ENCODE data around the gene SMIM8. TPM values are rescaled to one million over a fixed set of nuclear protein-coding genes. Genes with fewer than 3 reads are reported as not detected.

Gene SMIM8
- total RNA-seq, 1 donor from 2014 or later: 5.6 TPM

DNA sequence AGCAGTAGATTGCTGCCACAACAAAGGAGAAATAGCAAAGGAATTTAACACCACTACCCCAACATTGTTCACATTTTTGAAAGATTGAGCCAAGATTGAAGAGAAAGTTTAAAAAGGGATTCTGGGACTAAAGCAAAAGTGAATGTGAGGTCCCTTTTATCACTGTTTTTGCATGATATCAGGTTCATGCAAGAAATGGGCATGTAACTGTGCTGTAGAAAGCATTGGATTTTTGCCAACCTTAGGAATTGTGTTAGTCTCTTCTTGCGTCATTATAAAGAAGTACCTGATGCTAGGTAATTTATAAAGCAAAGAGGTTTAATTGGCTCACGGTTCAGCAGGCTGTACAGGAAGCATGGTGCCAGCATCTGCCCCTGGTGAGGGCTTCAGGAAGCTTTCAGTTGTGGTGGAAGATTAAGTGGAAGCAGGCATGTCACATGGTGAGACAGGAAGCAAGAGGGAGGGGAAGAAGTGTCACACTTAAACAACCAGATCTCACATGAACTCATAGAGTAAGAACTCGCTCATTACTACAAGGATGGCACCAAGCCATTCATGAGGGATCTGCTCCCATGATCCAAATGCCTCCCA, 11.3 kb downstream of the SMIM8 start:
- TF ChIP-seq, protein P1, sequence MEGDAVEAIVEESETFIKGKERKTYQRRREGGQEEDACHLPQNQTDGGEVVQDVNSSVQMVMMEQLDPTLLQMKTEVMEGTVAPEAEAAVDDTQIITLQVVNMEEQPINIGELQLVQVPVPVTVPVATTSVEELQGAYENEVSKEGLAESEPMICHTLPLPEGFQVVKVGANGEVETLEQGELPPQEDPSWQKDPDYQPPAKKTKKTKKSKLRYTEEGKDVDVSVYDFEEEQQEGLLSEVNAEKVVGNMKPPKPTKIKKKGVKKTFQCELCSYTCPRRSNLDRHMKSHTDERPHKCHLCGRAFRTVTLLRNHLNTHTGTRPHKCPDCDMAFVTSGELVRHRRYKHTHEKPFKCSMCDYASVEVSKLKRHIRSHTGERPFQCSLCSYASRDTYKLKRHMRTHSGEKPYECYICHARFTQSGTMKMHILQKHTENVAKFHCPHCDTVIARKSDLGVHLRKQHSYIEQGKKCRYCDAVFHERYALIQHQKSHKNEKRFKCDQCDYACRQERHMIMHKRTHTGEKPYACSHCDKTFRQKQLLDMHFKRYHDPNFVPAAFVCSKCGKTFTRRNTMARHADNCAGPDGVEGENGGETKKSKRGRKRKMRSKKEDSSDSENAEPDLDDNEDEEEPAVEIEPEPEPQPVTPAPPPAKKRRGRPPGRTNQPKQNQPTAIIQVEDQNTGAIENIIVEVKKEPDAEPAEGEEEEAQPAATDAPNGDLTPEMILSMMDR (IDR thresholded peaks at IDR 0.05): no peak
- TF ChIP-seq POLR2A (IDR thresholded peaks at IDR 0.05) (no peak), POLR2AphosphoS5 (IDR thresholded peaks at IDR 0.05; ENCODE audit: insufficient read depth in 1 of 2, low read depth in 1 of 2) (no peak)
- intact Hi-C loops (cut with DNase I): no loop called here
- H3K4me3 ChIP-seq: no peak overlapping the region

DNA sequence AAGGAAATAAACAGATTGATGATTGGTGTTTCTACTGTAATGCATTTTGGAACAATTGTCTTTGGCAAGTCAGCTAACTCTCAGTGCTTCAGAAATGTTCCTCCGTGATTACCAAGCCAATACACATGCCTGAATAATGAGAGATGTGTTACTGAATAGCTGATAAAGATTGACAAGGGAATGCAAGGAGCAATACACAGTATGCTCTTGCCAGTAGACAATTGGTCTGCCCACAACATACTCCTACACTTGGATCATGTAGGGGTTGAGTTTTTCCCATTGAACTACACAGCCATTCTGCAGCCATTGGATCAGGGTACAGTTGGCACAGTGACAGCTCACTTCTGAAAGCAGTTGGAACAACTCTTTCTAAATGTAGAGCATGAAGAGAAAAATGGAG, 12.3 kb downstream of the SMIM8 start:
- intact Hi-C loops (cut with DNase I): no loop called here
- Histone ChIP-seq H3K9me3 (no peaks in the 10 kb centered on the region), H3K4me3 (no peak overlapping the region), H3K36me3 (no peaks in the 10 kb centered on the region), H3K27ac (no peak overlapping the region), H3K27me3 (no peaks in the 10 kb centered on the region), H3K4me1 (peaks cover 9% of the 10 kb centered on the region)
- no peak for DNase-seq (ENCODE audit: extremely low spot score in 2 of 2)
- no peak for TF ChIP-seq POLR2AphosphoS5 (IDR thresholded peaks at IDR 0.05; ENCODE audit: insufficient read depth in 1 of 2, low read depth in 1 of 2)
- no peak for TF ChIP-seq POLR2A (IDR thresholded peaks at IDR 0.05)
- TF ChIP-seq, protein P1 (IDR thresholded peaks at IDR 0.05): no peak

More for the DNA sequence above, 11.3 kb downstream of the SMIM8 start:
- H3K36me3 ChIP-seq: no peaks in the 10 kb centered on the region
- DNase-seq (ENCODE audit: extremely low spot score in 2 of 2): no peak
- no peaks in the 10 kb centered on the region for H3K9me3 ChIP-seq
- no peaks in the 10 kb centered on the region for H3K27me3 ChIP-seq
- H3K4me1 ChIP-seq: peaks cover 9% of the 10 kb centered on the region
- H3K27ac ChIP-seq: no peak overlapping the region

- Histone ChIP-seq H3K36me3 (no peaks in the 10 kb centered on the region), H3K4me3 (no peak overlapping the region), H3K27ac (no peak overlapping the region), H3K27me3 (no peaks in the 10 kb centered on the region), H3K4me1 (peaks cover 9% of the 10 kb centered on the region), H3K9me3 (no peaks in the 10 kb centered on the region)
- intact Hi-C loops (cut with DNase I): no loop called here
- TF ChIP-seq, protein P1 (IDR thresholded peaks at IDR 0.05): no peak
- TF ChIP-seq POLR2AphosphoS5 (IDR thresholded peaks at IDR 0.05; ENCODE audit: insufficient read depth in 1 of 2, low read depth in 1 of 2) (no peak), POLR2A (IDR thresholded peaks at IDR 0.05) (no peak)
- DNase-seq (ENCODE audit: extremely low spot score in 2 of 2): no peak
Measured at GRCh38 chr6:87336367-87336766, 14.0 kb downstream of the SMIM8 start.

GRCh38 chr6:87340230-87340629, 17.8 kb downstream of the SMIM8 start:
- TF ChIP-seq, protein P1 (IDR thresholded peaks at IDR 0.05): no peak
- TF ChIP-seq POLR2AphosphoS5 (IDR thresholded peaks at IDR 0.05; ENCODE audit: insufficient read depth in 1 of 2, low read depth in 1 of 2) (no peak), POLR2A (IDR thresholded peaks at IDR 0.05) (no peak)
- no peak overlapping the region for H3K27ac ChIP-seq
- H3K9me3 ChIP-seq: no peaks in the 10 kb centered on the region
- H3K36me3 ChIP-seq: no peaks in the 10 kb centered on the region
- DNase-seq (ENCODE audit: extremely low spot score in 2 of 2): no peak
- no peaks in the 10 kb centered on the region for H3K27me3 ChIP-seq
- intact Hi-C loops (cut with DNase I): no loop called here
- H3K4me3 ChIP-seq: no peak overlapping the region
- no peaks in the 10 kb centered on the region for H3K4me1 ChIP-seq

- intact Hi-C loops (cut with DNase I): no loop called here
- no peak for TF ChIP-seq POLR2A (IDR thresholded peaks at IDR 0.05)
- TF ChIP-seq, protein P1 (IDR thresholded peaks at IDR 0.05): no peak
- no peak for TF ChIP-seq POLR2AphosphoS5 (IDR thresholded peaks at IDR 0.05; ENCODE audit: insufficient read depth in 1 of 2, low read depth in 1 of 2)
Measured at GRCh38 chr6:87341158-87341557, 18.8 kb downstream of the SMIM8 start.

More at GRCh38 chr6:87341158-87341557, 18.8 kb downstream of the SMIM8 start:
- no peaks in the 10 kb centered on the region for H3K27me3 ChIP-seq
- H3K4me1 ChIP-seq: no peaks in the 10 kb centered on the region
- H3K4me3 ChIP-seq: no peak overlapping the region
- no peak for DNase-seq (ENCODE audit: extremely low spot score in 2 of 2)
- H3K27ac ChIP-seq: no peak overlapping the region
- no peaks in the 10 kb centered on the region for H3K9me3 ChIP-seq
- no peaks in the 10 kb centered on the region for H3K36me3 ChIP-seq
